HL-60 (cell line): ENCODE results near the gene ID4.

Source experiments
- CTCF ChIP-seq: IDR thresholded peaks from one replicate; pipeline ENCODE4 v1.5.1; 2011; ENCODE audit warnings: low read length, control low read depth, inconsistent platforms; ENCODE audit not compliant: insufficient read depth
- GABPA ChIP-seq: IDR thresholded peaks from 2 replicates; pipeline ENCODE4 v1.6.1; 2012; ENCODE audit warnings: low read depth
- POLR2AphosphoS5 ChIP-seq: IDR thresholded peaks from 2 replicates; pipeline ENCODE4 v1.6.1; 2012; ENCODE audit warnings: low read depth
- REST ChIP-seq: IDR thresholded peaks from 2 replicates; pipeline ENCODE4 v1.6.1; 2012; ENCODE audit warnings: low read depth; ENCODE audit not compliant: insufficient replicate concordance
- SPI1 ChIP-seq: IDR thresholded peaks from 2 replicates; pipeline ENCODE4 v1.6.1; 2012; ENCODE audit warnings: low read depth, mild to moderate bottlenecking, borderline replicate concordance

DNA sequence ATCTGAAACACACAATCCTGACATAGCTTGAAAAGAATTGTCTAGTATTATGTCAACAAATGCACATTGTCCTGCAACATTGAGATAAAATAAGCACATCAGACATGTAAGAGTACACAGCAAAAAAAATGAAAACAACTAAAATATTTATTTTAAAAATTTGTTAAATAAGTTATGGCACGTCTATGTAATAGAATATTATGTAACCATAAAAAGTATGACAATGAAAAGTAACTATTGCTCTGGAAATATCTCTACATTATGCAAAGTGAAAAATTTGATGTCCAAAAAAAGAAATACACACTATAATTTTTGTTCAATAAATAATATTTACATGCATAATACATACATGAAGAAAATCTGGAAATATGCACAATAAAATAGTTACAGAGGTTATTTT is 9.3 kb upstream of the ID4 start:
- TF ChIP-seq CTCF (no peak), REST (no peak), GABPA (no peak), POLR2AphosphoS5 (no peak), SPI1 (no peak)
